ENCODE results near the gene ARMCX2.

GRCh38 chrX:101657495-101657894, 2.2 kb downstream of the ARMCX2 start:
- no peak for TF ChIP-seq CTCF (IDR thresholded peaks at IDR 0.05)
- TF ChIP-seq POLR2A (IDR thresholded peaks at IDR 0.05): no peak

Measured in uterus (tissue), 2 donors.